GM18867 (cell line): ENCODE results near the gene FAHD2A.
"Not testable (repeated sequence)": the region's sequence is repeated elsewhere in the genome, so short reads cannot be mapped to it uniquely, and the experiment has no call there.

Experiments
- ATAC-seq: cut with Tn5 transposase; IDR thresholded peaks from one replicate; pipeline ENCODE4 v1.9.1; 2021; ENCODE audit warnings: mild to moderate bottlenecking, moderate library complexity; ENCODE audit not compliant: unreplicated experiment

FAHD2A gene

DNA sequence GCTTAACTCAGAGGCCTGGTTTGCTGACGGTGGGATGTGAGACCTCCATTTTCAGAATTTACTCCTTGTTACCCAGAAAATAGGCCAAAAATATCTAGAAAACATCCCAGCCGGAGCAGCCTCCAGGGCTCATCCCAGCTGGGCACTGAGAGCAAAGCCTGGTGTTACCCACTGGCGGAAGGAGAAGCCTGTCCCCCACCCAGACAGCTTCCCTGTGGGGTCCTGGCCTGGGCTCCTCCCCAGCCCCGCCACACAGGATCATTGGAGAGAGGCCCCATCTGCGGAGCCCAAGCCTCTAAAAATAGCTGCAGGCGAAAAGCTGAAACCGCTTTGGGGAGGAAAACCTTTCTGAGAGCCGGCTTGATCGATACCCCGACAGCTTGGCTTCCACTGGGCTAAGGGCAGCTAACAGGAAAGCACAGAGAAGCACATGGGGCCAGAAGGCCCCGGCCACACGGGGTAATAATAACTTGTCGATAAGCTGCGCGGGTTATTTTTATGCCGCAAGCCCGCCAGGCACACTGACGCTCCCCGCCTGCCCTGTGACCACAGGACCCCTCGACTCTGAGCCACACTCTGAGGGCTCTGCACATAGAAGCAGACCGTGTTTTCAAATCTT is 26.9 kb upstream of the FAHD2A start:
- ATAC-seq, result no peak

DNA sequence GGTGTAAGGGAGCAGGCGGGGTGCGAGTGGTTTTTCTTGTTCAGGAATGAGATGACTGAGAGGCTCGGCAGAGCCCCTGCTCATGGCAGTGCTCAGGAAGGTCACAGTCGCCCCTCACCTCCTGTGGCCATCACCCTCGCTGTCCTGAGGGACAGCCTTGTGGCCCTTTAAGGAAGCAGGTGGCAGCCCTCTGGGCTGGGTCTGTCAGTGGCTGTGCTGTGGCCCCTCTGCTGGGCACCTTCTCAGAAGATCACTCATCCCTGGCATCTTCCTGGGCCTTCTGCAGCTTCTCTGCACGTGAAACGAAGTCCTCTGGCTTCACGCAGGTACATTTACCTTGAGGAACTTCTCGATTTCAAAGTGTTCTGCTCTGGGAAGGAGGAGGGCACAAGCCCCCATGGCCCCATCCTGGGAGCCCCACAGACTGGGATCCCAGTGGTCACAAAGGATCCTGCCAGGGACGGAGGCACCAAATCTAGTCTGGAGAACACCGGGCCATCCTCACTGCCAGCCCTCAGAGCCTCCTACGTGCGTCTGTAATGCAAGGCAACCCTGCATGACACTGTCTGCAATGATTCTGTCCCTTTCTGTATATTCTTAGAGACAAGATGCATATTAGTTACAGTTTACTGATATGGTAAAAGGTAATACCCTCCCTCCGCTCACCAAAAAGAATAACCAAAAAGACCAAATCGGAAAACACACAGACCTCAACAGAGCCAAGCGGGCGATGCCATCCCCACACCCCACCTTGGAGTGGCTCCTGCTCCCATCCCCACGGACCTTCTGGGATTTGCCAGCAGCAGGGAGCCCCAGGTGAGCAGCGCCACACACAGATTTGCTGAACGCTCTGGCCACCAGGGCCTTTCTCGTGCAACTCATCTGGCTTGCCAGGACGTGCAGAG is 25.9 kb upstream of the FAHD2A start:
- ATAC-seq, result no peak

DNA sequence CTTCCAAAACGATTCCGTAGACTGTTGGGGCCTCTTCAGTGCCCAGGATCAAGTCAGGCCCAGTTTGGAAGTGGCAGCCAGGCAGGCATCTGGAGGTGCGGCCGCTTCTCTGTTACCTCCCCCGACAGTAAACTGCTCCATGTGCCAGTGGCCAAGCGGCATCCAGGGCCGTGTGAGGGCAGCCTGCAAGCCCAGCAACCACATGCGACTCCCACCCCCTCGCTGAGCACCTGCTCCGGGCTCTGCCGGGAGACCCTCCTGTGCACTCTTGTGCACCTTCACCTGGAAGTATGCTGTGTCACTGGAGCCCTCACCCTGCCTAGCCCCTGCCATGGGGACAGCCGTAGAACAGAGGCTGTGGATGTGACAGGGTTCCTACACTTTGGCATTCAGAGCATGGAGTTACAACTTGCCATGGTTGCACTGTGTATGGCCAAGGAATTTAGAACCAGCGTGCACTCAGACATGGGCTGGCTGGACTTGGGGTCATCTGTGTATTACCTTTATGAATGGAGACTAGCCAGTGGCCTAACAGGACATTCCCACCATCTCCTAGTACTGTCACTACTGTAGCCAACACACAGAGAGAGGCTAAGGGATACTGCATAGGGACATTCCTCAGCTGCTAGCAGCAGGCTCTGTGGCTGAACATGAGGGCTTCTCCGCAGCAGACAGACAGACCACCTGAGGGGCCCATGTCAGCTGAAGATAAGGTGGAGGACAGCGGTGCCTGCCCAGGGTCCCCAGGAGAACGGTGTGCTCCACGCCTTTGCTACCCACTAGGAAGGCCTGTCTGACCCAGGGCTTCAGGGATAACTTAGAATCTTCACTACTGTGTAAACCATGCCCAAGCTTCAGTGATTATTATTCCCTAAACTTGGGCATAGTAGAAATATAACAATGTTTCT is 25.0 kb upstream of the FAHD2A start:
- no peak for ATAC-seq

DNA sequence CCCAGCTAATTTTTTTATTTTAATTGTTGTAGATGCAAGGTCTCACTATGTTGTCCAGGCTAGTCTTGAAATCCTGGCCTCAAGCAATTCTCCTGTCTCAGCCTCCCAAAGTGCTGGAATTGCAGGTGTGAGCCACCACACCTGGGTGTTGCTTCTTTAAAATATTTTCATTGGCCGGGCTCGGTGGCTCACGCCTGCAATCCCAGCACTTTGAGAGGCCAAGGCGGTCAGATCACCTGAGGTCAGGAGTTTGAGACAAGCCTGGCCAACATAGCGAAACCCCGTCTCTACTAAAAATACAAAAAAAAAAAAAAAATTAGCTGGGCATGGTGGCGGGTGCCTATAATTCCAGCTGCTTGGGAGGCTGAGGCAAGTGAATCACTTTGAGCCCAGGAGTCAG is 24.2 kb upstream of the FAHD2A start:
- ATAC-seq, result not testable (repeated sequence)

DNA sequence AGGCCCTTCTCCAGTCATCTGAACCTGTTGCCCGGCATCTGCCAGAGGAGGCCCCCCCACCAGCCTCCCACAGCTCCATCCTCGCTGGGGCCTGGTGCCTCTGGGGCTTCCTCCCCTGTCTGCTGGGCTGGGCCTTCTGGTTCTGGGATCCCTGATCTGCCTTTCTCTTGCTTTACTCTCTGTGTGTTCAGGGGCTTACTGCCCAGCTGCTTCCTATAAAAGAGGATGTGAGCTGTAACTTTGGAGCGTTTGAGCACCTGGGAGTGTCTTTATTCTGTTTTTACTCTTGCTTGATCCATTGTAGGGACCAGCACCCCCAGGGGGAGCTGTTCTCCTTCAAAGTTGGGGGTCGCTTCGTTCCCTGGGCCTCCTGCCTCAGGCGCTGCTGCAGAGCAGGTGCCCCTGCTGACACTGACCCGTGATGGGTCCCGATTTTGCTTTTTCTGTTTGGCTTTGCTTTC is 23.1 kb upstream of the FAHD2A start:
- ATAC-seq, result no peak

DNA sequence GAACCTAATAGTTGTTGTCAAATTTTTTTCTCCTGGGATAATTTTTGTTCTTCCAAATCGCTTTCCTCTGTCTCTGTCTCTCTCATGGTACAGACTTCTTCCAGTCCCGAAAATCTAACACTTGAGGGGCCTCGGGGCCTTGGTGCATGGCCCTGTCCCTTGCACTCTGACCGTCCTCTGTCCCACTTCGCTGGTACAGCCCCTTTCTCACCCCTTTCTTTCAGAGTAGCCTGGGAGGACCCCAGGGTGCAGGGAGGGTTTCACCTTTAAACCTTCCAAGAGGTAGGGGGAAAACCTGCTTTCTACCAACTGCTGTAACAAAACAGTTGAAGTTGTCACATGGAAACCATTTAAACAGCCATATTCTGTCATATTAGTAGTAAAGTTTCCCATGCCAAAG is 22.2 kb upstream of the FAHD2A start:
- ATAC-seq, result no peak

DNA sequence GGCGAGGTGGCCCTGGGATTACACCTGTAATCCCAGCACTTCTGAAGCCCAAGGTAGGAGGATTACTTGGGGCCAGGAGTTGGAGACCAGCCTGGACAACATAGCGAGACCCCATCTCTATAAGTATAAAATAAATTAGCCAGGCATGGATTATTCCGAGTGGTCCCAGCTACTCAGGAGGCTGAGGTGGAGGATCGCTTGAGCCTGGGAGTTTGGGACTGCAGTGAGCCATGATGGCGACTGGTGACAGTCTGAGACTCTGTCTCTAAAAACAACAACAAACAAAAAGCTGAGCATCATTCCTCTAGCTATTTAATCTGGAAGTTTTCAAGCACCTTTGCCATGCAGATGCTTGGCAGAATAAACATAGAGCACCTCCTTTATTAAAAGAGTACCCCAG is 21.8 kb upstream of the FAHD2A start:
- ATAC-seq, result no peak

DNA sequence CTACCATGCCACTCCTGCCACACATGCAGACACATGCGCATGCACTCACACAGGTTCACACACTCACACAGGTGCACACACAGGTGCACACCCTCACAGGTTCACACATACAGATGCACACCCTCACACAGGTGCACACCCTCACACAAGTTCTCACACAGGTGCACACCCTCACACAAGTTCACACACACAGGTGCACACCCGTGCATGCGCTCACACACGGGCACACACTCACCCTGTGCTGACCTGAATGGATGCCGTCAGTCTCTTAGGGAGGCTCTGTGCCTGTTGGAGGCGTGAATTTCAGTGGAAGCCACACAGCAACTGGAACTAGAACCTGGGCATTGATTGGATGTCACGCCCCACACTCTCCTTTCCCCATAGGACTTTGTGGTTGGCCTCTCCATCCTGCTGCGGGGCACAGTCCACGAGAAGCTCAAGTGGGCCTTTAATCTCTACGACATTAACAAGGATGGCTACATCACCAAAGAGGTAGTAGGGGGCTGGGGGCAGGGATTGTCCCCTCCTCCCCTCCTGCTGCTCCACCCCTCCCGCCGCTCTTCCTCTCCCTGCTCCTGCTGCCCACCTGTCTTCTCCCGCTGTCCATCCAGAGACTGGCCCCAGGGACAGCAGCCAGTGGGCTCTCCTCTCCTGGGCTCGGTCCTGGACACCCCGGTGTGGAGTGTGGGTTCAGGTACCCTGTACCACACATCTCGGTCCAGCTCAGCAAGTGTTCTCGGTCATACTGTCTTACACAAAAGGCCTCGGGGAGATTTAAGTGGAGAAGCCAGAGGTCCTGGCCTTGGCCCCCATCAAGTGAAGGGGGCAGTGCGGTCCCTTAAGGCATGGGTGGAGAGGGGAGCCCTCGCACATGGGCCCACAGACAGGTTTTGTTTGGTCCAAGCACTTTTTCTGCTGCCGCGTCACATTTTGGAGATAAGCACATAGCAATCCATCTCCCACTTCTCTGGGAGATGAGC is 21.0 kb upstream of the FAHD2A start:
- no peak for ATAC-seq

DNA sequence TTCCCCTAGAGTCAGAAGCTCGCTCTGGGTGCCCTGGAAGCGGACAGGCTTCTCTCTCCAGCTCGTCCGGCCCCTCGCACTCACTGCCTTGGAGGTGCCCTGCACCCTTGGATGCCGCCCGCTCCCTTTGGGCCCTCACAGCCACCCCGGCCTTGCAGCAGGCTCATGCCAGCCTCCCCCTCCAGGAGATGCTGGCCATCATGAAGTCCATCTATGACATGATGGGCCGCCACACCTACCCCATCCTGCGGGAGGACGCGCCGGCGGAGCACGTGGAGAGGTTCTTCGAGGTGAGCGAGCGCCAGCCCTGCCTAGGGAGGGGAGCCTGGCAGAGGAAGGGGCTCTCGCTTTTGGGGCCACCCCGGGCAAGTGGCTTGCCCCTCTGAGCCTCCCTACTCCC is 20.3 kb upstream of the FAHD2A start:
- no peak for ATAC-seq

DNA sequence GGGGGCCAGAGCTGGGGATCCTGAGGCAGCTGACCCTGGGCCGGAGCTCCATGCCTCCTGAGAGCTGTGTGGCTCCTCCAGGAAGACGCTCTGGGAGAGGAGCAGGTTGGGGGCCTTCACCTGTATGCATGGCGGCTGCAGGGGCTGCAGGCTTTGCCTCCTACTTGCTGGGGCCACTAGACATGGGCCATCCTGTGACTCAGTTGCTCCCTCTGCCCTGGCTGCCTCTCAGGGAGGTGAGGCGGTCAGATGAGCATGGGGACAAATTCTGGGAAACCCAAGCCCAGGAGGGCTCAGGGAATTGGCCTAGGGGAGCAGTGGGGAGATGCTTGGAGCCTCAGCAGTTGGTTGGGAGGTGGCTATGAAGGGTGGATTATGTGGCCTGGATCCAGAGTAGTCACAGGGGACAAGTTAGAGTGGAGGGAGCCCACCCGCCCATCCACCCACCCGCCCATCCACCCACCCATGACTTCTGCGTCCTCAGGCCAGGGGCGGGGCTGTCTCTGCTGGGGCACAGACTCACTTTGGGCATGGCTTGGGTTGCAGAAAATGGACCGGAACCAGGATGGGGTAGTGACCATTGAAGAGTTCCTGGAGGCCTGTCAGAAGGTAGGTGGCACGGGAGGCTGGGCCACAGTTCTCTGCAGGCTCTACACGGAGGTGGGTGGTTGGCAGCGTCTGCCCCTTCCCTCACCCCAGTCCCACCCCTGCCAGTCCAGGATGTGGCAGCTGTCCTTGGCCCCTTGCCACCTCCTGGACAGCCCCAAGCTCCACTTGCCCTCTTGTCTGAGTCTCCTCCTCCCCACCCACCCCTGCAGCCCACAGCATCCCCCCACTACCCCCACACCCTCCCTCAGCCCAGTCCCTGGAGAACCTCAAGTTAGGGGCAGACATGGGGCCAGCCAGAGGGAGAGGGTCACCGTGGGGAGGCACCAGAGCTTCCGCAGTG is 19.5 kb upstream of the FAHD2A start:
- no peak for ATAC-seq

DNA sequence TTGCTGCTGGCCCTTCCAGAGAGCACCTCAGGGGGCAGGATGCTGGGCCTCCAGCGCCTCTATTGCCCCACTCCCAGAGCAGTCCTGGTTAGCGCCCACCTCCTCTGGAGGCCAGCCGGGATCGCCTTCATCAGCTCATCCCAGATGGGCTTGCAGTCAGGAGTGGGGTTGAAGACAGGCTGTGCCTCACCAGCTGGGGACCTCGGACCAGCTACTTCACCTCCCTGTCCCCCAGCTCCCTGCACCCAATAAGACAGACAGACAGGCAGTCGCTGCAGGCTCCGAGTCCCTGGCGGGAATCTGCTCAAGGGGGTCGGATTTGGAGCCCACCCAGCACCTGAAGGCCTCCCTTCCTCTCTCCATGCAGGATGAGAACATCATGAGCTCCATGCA is 18.9 kb upstream of the FAHD2A start:
- no peak for ATAC-seq

DNA sequence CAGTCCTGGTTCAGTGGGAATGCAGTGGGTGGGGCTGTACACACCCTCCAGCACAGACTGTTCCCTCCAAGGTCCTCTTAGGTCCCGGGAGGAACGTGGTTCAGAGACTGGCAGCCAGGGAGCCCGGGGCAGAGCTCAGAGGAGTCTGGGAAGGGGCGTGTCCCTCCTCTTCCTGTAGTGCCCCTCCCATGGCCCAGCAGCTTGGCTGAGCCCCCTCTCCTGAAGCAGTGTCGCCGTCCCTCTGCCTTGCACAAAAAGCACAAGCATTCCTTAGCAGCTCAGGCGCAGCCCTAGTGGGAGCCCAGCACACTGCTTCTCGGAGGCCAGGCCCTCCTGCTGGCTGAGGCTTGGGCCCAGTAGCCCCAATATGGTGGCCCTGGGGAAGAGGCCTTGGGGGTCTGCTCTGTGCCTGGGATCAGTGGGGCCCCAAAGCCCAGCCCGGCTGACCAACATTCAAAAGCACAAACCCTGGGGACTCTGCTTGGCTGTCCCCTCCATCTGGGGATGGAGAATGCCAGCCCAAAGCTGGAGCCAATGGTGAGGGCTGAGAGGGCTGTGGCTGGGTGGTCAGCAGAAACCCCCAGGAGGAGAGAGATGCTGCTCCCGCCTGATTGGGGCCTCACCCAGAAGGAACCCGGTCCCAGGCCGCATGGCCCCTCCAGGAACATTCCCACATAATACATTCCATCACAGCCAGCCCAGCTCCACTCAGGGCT is 17.5 kb upstream of the FAHD2A start:
- ATAC-seq, result no peak

DNA sequence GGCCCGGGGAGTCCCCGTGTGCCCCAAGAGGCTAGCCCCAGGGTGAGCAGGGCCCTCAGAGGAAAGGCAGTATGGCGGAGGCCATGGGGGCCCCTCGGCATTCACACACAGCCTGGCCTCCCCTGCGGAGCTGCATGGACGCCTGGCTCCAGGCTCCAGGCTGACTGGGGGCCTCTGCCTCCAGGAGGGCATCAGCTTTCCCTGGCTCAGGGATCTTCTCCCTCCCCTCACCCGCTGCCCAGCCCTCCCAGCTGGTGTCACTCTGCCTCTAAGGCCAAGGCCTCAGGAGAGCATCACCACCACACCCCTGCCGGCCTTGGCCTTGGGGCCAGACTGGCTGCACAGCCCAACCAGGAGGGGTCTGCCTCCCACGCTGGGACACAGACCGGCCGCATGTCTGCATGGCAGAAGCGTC is 16.9 kb upstream of the FAHD2A start:
- ATAC-seq, result no peak

DNA sequence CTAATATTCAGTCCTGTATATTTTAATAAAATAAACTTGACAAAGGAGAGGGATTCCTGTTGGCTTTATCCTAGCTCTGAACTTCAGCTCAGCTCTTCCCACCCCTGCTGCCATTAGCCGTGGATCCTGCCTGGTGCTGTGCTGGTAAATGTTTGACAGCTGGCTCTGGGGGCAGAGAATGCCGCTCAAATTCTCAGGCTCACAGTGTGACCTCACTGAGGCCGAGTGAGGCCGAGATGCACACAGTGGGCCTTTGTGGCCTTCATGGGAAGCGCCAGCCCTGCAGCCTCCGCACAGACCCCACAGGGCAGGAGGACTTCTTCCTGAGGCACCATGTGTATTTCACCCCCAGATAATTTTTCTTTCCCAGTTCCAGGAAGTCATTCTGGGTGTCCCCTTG is 16.5 kb upstream of the FAHD2A start:
- ATAC-seq, result no peak

DNA sequence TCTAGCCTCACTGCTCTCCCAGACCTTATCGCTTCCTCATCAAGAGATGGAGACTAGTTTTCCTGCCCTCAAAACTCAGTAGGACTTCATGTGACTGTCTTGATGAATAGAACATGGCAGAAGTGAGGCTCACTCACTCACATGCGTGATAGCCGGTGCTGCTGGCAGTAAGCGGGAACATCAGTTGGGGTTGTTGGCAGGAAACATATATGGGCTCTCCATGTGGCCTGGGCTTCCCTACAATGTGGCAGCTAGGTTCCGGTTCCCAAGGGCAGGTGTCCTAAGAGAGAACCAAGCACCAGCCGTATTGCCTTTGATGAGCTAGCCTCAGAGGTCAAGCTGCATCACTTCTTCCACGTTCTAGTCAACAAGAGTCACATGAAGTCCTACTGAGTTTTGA is 15.2 kb upstream of the FAHD2A start:
- no peak for ATAC-seq

DNA sequence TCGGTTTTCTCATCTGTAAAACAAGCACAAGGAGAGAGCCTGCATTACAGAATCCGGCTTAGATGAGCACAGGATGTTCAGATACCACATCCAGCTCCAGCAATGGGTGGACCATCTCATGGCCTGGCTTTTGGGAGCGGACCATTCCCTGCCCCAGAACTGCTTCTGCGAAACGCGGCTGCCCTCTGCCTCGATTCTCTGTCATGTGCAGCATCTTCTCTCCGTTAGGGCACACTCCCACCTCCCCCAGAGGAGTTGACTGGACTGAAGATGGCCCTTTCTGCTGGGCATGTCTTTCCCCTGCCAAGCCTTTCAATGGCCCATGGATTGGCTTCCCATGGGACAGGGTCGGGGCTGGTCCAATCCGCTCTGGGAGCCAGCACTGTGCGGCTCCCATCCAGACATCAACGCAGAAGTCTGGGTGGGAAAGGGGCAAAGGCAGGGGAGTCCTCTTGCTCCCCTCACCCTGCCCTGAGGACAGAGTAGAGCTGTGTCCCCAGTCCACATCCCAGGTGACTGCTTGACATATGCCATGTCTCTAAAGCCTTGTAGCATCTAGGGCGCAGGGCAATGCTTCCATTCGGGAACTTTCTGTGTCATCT is 14.3 kb upstream of the FAHD2A start:
- no peak for ATAC-seq

DNA sequence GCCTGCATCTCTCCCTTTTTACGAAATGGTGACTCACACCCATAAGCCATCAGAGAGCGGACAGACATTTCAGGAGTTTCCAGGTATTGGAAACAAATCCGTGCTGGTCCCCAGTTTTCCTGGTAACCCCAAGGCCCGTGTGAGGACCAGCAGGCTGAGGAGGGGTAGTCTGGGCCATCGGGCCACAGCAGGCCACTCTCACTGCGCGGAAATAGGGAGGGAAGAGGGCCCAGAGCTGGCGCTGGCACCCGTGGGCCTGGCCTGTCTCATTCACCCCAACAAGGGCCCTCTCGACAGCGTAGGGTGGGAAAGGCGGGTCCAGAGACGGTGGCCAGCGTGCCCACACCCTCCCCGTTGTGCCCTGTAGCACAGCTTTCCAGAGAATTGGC is 13.7 kb upstream of the FAHD2A start:
- ATAC-seq, result peak; percentile 19
